OCI-LY1 (cell line): ENCODE data around the gene AVPR2.

Experiments used
- EZH2 ChIP-seq: fragments of 200-600 bp; sonication (generic), shearing (Covaris generic); IDR thresholded peaks from 2 replicates; pipeline ENCODE4 v1.8.0; 2017; ENCODE audit warnings: borderline replicate concordance, mixed run types, mild to moderate bottlenecking, antibody characterized with exemption, low read length, moderate library complexity, mixed read lengths
- TF ChIP-seq, protein P1 (sequence below): fragments of 200-600 bp; sonication (generic), shearing (Covaris generic); IDR thresholded peaks from 2 replicates; pipeline ENCODE4 v1.5.1; 2017; ENCODE audit warnings: mild to moderate bottlenecking, antibody characterized with exemption, low read length, moderate library complexity, mixed read lengths

DNA sequence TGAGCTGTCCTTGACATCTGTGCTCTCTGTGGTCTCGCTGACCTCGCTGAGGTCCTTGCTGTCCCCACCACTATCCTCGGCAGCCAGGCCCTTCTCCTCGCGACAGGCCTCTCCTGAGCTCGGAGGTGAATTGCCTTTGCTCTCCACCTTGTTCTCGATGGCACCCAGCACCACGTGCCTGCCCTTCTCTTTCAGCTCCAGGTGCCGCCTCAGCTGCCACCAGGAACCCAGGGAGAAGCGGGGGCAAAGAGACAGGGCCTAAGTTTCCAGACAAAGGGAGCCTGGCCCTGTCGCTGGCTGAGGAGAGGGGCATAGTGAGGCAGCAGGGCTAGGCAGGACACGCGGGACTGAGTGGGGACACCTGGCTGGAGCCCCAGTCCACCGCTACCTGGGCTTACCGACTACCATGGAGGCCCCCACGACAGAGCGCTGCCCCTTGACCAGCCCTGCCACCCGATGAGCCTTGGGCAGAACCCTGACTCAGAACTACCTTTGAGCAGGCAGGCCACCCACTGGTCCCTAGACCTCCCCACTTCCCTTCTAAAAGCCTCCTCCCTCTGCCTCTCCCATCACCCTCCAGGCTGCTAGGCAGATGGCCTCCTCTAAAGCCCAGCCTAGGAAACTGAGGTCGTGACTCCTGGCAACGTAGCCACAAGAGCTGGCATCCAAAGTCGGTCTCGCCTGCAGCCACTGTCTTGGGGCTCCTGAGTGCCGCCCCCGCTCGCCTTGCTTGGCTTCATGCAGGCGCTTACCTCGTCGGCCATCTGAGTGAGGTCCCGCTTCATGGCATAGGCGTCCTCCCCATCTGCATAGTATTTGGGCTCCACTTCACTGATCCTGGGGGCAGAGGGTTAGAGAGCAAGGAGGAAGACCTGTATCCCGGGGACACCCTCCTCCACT is 25.8 kb downstream of the AVPR2 start:
- TF ChIP-seq, protein P1, sequence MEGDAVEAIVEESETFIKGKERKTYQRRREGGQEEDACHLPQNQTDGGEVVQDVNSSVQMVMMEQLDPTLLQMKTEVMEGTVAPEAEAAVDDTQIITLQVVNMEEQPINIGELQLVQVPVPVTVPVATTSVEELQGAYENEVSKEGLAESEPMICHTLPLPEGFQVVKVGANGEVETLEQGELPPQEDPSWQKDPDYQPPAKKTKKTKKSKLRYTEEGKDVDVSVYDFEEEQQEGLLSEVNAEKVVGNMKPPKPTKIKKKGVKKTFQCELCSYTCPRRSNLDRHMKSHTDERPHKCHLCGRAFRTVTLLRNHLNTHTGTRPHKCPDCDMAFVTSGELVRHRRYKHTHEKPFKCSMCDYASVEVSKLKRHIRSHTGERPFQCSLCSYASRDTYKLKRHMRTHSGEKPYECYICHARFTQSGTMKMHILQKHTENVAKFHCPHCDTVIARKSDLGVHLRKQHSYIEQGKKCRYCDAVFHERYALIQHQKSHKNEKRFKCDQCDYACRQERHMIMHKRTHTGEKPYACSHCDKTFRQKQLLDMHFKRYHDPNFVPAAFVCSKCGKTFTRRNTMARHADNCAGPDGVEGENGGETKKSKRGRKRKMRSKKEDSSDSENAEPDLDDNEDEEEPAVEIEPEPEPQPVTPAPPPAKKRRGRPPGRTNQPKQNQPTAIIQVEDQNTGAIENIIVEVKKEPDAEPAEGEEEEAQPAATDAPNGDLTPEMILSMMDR, result no peak
- no peak for TF ChIP-seq EZH2
